Measurements from ENCODE around the gene PTPN11. TPM values are rescaled to one million over a fixed set of nuclear protein-coding genes. Genes with fewer than 3 reads are reported as not detected.

PTPN11 gene
- total RNA-seq, 4 donors from 2014 or later, result 131 to 178 (median 141) TPM

DNA sequence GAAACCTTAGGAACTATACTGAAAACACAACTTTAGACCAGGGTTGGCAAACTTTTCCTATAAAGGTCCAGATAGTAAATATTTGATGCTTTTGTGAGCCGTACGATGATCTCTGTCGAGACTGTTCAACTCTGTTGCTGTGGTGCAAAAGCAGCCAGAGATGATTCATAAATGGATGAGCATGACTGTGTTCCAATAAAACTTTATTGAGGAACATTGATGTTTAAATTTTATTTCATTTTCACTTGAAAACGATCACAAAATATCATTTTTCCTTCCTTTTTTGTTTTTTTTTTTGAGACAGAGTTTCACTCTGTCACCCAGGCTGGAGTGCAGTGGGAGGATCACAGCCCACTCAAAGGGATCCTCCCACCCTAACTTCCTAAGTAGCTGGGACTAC is 105.5 kb downstream of the PTPN11 start:
- no peak for ATAC-seq
- H3K36me3 ChIP-seq, result no peaks in the 10 kb centered on the region
- H3K27ac ChIP-seq, result no peak overlapping the region
- no peaks in the 10 kb centered on the region for H3K9me3 ChIP-seq
- H3K4me1 ChIP-seq, result no peaks in the 10 kb centered on the region
- no peak overlapping the region for H3K4me3 ChIP-seq
- WGBS, 2 donors (ENCODE audit: low coverage in 1 of 2), result 63 to 91% methylated on average over 1 to 4 of the region's 4 CpGs
- no peaks in the 10 kb centered on the region for H3K27me3 ChIP-seq
- TF ChIP-seq, protein P1, sequence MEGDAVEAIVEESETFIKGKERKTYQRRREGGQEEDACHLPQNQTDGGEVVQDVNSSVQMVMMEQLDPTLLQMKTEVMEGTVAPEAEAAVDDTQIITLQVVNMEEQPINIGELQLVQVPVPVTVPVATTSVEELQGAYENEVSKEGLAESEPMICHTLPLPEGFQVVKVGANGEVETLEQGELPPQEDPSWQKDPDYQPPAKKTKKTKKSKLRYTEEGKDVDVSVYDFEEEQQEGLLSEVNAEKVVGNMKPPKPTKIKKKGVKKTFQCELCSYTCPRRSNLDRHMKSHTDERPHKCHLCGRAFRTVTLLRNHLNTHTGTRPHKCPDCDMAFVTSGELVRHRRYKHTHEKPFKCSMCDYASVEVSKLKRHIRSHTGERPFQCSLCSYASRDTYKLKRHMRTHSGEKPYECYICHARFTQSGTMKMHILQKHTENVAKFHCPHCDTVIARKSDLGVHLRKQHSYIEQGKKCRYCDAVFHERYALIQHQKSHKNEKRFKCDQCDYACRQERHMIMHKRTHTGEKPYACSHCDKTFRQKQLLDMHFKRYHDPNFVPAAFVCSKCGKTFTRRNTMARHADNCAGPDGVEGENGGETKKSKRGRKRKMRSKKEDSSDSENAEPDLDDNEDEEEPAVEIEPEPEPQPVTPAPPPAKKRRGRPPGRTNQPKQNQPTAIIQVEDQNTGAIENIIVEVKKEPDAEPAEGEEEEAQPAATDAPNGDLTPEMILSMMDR (IDR thresholded peaks at IDR 0.05), result no peak
- TF ChIP-seq POLR2A (IDR thresholded peaks at IDR 0.05), result no peak

DNA sequence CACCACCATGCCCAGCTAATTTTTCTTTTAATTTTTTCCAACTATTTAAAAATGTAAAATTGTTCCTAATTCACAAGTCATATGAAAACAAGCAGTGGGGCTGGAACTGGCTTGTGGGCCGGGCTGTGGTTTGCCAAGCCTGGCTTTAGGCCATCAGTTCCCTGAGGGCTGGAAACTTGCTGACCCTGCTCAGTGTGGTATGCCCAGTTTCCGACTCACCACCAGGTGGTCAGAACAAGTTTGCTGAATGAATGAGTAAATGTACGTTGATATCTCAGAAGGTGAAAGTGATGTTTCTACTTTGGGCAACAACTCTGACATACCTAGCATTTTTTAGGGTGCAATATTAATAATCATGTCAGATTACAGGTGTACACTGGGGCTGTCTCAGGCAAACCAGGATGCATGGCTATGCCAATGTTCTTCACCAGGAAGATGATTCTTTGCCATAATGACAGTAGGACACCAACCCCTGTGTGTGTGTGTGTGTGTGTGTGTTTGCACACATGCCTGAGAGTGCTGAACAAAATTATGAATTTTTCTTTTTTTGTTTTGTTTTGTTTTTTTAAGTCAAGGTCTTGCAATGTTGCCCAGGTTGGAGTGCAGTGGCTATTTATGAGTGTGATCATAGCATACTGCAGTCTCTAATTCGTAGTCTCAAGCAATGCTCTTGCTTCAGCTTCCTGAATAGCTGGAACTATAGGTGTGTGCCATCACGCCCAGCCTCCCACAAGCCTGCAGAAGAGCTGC is 106.1 kb downstream of the PTPN11 start:
- Histone ChIP-seq H3K4me3 (no peak overlapping the region), H3K27me3 (no peaks in the 10 kb centered on the region), H3K36me3 (no peaks in the 10 kb centered on the region), H3K27ac (no peak overlapping the region), H3K4me1 (no peaks in the 10 kb centered on the region), H3K9me3 (no peaks in the 10 kb centered on the region)
- TF ChIP-seq EP300 (IDR thresholded peaks at IDR 0.05) (no peak), POLR2A (IDR thresholded peaks at IDR 0.05) (no peak), POLR2AphosphoS5 (IDR thresholded peaks at IDR 0.05) (no peak)
- TF ChIP-seq, protein P1 (IDR thresholded peaks at IDR 0.05), result no peak
- no peak for ATAC-seq
- 58 to 64% methylated on average over 3 to 4 of the region's 5 CpGs for WGBS, 2 donors (ENCODE audit: low coverage in 1 of 2)

DNA sequence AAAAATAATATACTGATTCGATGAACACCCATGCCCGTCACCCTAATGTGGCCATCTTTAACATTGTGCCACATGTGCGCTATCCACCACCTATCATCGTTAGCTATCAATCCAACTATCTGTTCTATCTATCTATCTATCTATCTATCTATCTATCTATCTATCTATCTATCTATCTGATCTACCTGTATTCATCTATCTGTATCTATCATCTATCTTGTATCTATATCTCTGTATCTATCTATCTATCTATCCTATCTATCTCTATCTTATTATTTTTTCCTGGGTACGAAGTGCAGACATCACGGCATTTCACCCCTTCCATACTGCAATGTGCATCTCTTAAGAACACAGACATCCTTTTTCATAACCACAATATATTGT is 106.7 kb downstream of the PTPN11 start:
- Histone ChIP-seq H3K4me3 (no peak overlapping the region), H3K27ac (no peak overlapping the region), H3K36me3 (no peaks in the 10 kb centered on the region), H3K4me1 (no peaks in the 10 kb centered on the region), H3K27me3 (no peaks in the 10 kb centered on the region), H3K9me3 (no peaks in the 10 kb centered on the region)
- no peak for ATAC-seq
- WGBS, 2 donors (ENCODE audit: low coverage in 1 of 2), result 89 to 93% methylated on average over 6 of the region's 6 CpGs
- TF ChIP-seq EP300 (IDR thresholded peaks at IDR 0.05) (no peak), POLR2AphosphoS5 (IDR thresholded peaks at IDR 0.05) (no peak), POLR2A (IDR thresholded peaks at IDR 0.05) (no peak)
- TF ChIP-seq, protein P1 (IDR thresholded peaks at IDR 0.05), result no peak

DNA sequence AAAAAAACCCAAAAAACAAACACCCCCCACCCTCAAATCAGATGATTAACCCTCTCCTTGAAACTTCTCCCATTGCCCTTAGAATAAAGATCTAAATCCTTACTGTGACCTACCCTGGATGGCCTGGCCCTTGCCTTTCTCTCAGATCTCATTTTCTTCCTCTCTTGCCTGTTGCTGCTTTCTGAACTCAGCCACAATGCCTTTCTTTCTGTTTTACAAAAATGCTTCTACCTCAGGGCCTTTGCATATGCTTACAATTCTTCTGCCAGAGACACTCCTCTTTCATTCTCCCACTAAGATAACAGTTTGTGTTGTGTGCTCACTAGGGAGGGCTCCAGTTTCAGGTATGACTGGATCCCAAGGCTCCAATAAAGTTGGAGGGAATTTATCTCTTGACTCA is 108.3 kb downstream of the PTPN11 start:
- no peak overlapping the region for H3K27ac ChIP-seq
- H3K9me3 ChIP-seq, result no peaks in the 10 kb centered on the region
- TF ChIP-seq EP300 (IDR thresholded peaks at IDR 0.05), result no peak
- TF ChIP-seq POLR2AphosphoS5 (IDR thresholded peaks at IDR 0.05), result no peak
- no peaks in the 10 kb centered on the region for H3K27me3 ChIP-seq
- no peak overlapping the region for H3K4me3 ChIP-seq
- no peak for ATAC-seq
- no peaks in the 10 kb centered on the region for H3K4me1 ChIP-seq
- H3K36me3 ChIP-seq, result no peaks in the 10 kb centered on the region

DNA sequence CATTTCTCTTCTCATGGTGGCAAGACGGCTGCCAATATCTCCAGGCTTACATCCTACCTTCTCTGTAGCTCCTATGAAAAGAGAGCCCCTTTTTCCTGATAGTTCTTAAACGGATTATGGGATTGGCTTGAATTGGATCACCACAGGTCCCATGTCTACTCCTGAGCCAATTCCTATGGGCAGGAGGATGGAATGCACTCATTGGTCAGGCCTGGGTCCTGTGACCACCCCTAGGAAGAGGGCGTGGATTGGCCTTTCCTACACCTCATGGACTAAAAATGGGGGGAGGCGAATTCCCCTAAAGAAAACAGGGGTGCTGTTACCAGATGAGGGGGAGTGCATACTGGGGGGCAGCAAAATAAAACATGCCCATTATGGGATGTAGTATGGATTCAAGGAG is 108.8 kb downstream of the PTPN11 start:
- Histone ChIP-seq H3K36me3 (no peaks in the 10 kb centered on the region), H3K27me3 (no peaks in the 10 kb centered on the region), H3K4me1 (no peaks in the 10 kb centered on the region), H3K4me3 (no peak overlapping the region), H3K27ac (no peak overlapping the region), H3K9me3 (no peaks in the 10 kb centered on the region)
- TF ChIP-seq POLR2A (IDR thresholded peaks at IDR 0.05), result no peak
- no peak for TF ChIP-seq POLR2AphosphoS5 (IDR thresholded peaks at IDR 0.05)
- TF ChIP-seq EP300 (IDR thresholded peaks at IDR 0.05), result no peak
- TF ChIP-seq, protein P1 (IDR thresholded peaks at IDR 0.05), result no peak
- 80 to 87% methylated on average over 1 to 2 of the region's 4 CpGs for WGBS, 2 donors (ENCODE audit: low coverage in 1 of 2)
- no peak for ATAC-seq

Measured in gastroesophageal sphincter (tissue), 4 donors.